Naive B cell (primary cell): ENCODE data around the gene FTO. TPM values are rescaled to one million over a fixed set of nuclear protein-coding genes. Genes with fewer than 3 reads are reported as not detected.

Experiments used
- ATAC-seq, 2 donors: fragments of 150-1000 bp; cut with Tn5 transposase; 2 replicates each; pipeline ENCODE4 v1.10.0; 2021; ENCODE audit warnings: low read depth in 2 of 2, mild to moderate bottlenecking in 2 of 2, moderate library complexity in 2 of 2
- DNase-seq: peaks from one replicate; pipeline ENCODE4 v3.0.0; 2022
- H3K27ac Mint-ChIP-seq, 6 donors: one replicate each; pipeline ENCODE4 v1.8.0; 2020 to 2022; ENCODE audit warnings: mild to moderate bottlenecking in 6 of 6, mixed read lengths in 6 of 6, moderate library complexity in 5 of 6, inconsistent platforms in 2 of 6
- H3K27me3 Mint-ChIP-seq, 3 donors: one replicate each; pipeline ENCODE4 v1.8.0; 2021 to 2022; ENCODE audit warnings: mixed read lengths in 3 of 3, mild to moderate bottlenecking in 1 of 3
- H3K36me3 Mint-ChIP-seq, 2 donors: one replicate each; pipeline ENCODE4 v1.8.0; 2020 to 2022; ENCODE audit warnings: mixed read lengths in 2 of 2, inconsistent platforms in 1 of 2, mild to moderate bottlenecking in 1 of 2
- H3K4me1 Mint-ChIP-seq, 3 donors: one replicate each; pipeline ENCODE4 v1.8.0; 2020 to 2022; ENCODE audit warnings: mixed read lengths in 3 of 3, inconsistent platforms in 1 of 3, mild to moderate bottlenecking in 1 of 3, moderate library complexity in 1 of 3
- H3K4me3 Mint-ChIP-seq, 8 donors: one replicate each; pipeline ENCODE4 v1.8.0; 2020 to 2022; ENCODE audit warnings: mild to moderate bottlenecking in 8 of 8, mixed read lengths in 8 of 8, moderate library complexity in 8 of 8, inconsistent platforms in 2 of 8
- H3K9me3 Mint-ChIP-seq, 7 donors: one replicate each; pipeline ENCODE4 v1.8.0; 2020 to 2022; ENCODE audit warnings: mixed read lengths in 7 of 7, mild to moderate bottlenecking in 5 of 7, inconsistent platforms in 2 of 7, moderate library complexity in 1 of 7
- polyA plus RNA-seq, 6 donors: library from polyadenylated mRNA; unstranded; fragments of 300-500 nt; fragmentation: Illumina TruSeq; gene quantifications; one replicate each; pipeline ENCODE4 v1.2.3, GENCODE V29; 2021; ENCODE audit warnings: low read depth in 6 of 6

The FTO gene
- polyA plus RNA-seq, 6 donors from 2014 or later, result 64.7 to 89.0 (median 79.6) TPM

- no peak for DNase-seq
- no peak overlapping the region for H3K4me3 Mint-ChIP-seq
- no peaks in the 10 kb centered on the region for H3K27me3 Mint-ChIP-seq
- no peaks in the 10 kb centered on the region for H3K9me3 Mint-ChIP-seq
- H3K4me1 Mint-ChIP-seq, result peaks cover 9 to 13% (median 11%) of the 10 kb centered on the region in 3 donors
- H3K36me3 Mint-ChIP-seq, result no peaks in the 10 kb centered on the region
- peak overlapping the region in 3 of 6 donors; percentile 9 to 30 (median 21) for H3K27ac Mint-ChIP-seq
- ATAC-seq, result no peak
Measured at GRCh38 chr16:53769787-53770186, 65.8 kb downstream of the FTO start.

DNA sequence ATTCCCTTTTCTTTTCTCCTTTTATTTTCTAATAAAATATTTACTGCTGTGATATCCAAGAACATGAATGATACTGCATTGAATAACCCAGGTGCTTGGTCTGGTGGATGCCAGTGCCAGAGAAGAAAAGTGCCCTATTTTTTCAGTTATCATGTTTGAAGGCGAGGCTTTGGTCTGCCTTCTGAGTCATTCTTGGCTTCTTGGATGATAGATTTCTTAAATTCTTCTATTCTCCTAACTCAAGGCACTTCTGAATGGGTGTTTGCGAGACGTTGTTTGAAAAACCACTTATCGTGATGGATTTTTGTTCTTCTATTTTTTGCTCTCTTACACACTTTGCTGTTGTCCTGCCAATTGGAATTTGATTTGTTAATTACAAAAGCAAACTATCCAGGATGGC, 66.7 kb downstream of the FTO start:
- DNase-seq, result no peak
- Mint-ChIP-seq H3K36me3 (no peaks in the 10 kb centered on the region), H3K4me3 (no peak overlapping the region), H3K27ac (no peak overlapping the region), H3K4me1 (peaks cover 8 to 19% (median 9%) of the 10 kb centered on the region in 3 donors), H3K27me3 (no peaks in the 10 kb centered on the region), H3K9me3 (no peaks in the 10 kb centered on the region)
- no peak for ATAC-seq

- DNase-seq (peak; percentile 1), ATAC-seq (peak; percentile 40 to 63)
- Mint-ChIP-seq H3K36me3 (no peaks in the 10 kb centered on the region), H3K27ac (no peak overlapping the region), H3K27me3 (no peaks in the 10 kb centered on the region), H3K4me1 (peaks cover 6 to 22% (median 7%) of the 10 kb centered on the region in 3 donors), H3K4me3 (no peak overlapping the region), H3K9me3 (no peaks in the 10 kb centered on the region)
Measured at GRCh38 chr16:53771655-53772497, 67.9 kb downstream of the FTO start.

DNA sequence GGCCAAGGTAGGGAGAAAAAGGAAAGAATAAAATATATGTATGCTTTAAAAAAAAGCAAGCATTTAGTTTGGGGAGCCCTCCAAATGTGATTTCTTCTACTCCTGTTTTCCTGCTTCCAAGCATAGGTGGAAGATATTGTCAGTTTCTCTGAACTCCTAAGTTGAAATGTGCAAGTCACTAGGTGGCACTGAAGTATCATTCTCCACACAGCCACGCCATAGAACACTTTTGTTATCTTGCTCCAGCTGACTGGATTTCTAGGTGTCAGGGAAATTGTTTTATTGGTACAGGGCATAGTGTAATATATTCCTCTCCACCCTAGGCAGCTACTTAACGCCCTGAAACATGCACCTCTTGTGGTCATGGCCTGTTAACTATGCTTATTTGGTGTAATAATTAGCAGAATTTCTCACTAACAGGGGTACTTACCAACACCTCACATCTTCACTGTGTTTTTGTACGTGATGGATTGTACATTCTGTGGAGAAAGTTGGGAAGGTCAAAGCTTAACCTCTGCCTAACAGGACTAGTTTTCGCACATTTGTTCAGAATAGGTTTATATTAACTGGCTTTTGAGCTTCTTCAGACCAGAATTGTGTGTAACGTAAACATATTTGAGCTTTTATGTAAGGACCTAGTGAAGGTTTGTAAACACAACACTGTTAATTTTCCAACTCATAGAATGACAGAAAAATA, 69.3 kb downstream of the FTO start:
- Mint-ChIP-seq H3K9me3 (no peaks in the 10 kb centered on the region), H3K4me3 (no peak overlapping the region), H3K27ac (no peak overlapping the region), H3K27me3 (no peaks in the 10 kb centered on the region), H3K36me3 (no peaks in the 10 kb centered on the region), H3K4me1 (peaks cover 2 to 22% (median 6%) of the 10 kb centered on the region in 3 donors)
- DNase-seq (peak; percentile 5), ATAC-seq (peak; percentile 30 to 39)

DNA sequence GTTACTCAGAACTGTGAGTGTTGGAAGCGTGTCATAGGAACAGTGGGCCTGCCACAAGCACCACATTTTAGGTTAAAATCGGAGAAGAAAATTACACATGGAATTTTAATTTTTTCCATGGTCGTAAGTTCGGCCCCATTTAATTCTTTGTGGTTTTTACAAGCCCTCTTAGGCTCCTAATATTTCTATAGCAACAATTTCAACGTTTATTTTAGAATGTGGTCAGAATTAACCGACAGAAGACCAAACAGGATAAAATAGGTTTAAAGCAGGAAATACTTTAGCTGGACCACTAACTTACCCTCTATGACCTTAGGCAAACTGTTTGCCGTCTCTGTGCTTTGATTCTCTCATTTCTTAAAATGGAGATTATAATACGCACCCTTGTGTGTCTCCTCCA, 69.9 kb downstream of the FTO start:
- no peak for DNase-seq
- Mint-ChIP-seq H3K9me3 (no peaks in the 10 kb centered on the region), H3K4me1 (peaks cover 0 to 22% (median 6%) of the 10 kb centered on the region in 3 donors), H3K27me3 (no peaks in the 10 kb centered on the region), H3K36me3 (no peaks in the 10 kb centered on the region), H3K27ac (peak overlapping the region in 2 of 6 donors; percentile 15 to 24), H3K4me3 (peak overlapping the region in 1 of 8 donors; percentile 22)
- ATAC-seq, result no peak

DNA sequence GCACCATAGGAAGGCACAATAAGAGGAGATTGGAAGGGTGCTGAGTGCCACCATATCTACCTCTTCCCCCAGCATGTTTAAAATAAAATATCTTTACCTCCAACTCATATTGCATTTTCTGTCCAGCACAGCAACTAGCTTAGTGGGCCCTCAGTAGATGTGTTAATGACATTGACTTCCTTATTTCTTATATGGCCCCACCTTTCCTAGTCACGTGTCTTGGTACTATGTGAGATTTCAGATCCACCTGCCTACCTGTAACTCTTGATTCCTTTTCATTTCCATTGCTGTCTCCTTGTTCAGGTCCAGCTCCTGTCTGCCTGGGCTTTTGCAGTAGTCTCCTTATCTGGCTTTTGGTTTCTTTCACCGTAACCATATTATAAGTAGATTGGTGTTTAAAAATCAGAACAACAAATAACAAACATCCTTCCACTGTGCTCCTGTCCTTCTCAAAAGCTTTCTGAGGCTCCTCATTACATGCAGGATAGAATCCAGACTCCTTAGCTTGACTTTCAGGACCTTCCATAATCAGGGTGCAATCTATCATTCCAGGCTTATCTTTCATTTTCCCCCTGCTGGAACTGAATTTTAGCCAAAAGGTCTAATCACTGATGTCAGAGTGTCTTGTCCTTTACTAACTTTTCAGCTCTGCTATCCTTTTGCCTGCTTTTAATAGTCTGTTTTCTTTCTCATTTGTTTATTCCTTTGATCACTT, 71.3 kb downstream of the FTO start:
- Mint-ChIP-seq H3K4me3 (peak overlapping the region in 1 of 8 donors; percentile 10), H3K4me1 (peaks cover 4 to 30% (median 8%) of the 10 kb centered on the region in 3 donors), H3K36me3 (no peaks in the 10 kb centered on the region), H3K27me3 (no peaks in the 10 kb centered on the region), H3K27ac (peak overlapping the region in 4 of 6 donors; percentile 2 to 57 (median 15)), H3K9me3 (no peaks in the 10 kb centered on the region)
- DNase-seq (no peak), ATAC-seq (no peak)

- H3K27ac Mint-ChIP-seq, result peak overlapping the region in 3 of 6 donors; percentile 11 to 57 (median 18)
- DNase-seq (no peak), ATAC-seq (no peak)
- H3K4me1 Mint-ChIP-seq, result peaks cover 5 to 31% (median 10%) of the 10 kb centered on the region in 3 donors
- H3K9me3 Mint-ChIP-seq, result no peaks in the 10 kb centered on the region
- no peaks in the 10 kb centered on the region for H3K27me3 Mint-ChIP-seq
- H3K36me3 Mint-ChIP-seq, result no peaks in the 10 kb centered on the region
- peak overlapping the region in 2 of 8 donors; percentile 25 to 42 for H3K4me3 Mint-ChIP-seq
Measured at GRCh38 chr16:53775821-53776431, 72.0 kb downstream of the FTO start.

DNA sequence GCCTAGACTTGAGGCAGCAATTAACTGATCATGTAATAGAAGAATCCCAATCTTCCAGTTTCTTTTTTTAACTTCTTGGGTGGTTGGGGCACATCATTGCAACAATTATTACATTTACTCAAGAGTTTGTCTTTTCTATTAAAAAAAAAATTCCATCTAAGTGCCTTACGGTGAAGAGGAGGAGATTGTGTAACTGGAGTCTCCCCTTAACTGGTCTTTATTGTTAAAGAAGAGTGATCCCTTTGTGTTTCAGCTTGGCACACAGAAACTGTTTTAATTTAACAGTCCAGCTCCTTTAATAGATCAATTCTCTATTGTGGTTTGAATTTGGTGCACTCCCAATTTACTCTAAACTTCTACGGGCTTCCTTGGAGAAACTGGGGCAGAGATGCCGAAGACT, 75.2 kb downstream of the FTO start:
- H3K27ac Mint-ChIP-seq, result peak overlapping the region in 1 of 6 donors; percentile 24
- H3K36me3 Mint-ChIP-seq, result peaks cover 0 to 4% of the 10 kb centered on the region in 2 donors
- ATAC-seq, result no peak
- no peaks in the 10 kb centered on the region for H3K27me3 Mint-ChIP-seq
- peaks cover 5 to 39% (median 22%) of the 10 kb centered on the region in 3 donors for H3K4me1 Mint-ChIP-seq
- no peak overlapping the region for H3K4me3 Mint-ChIP-seq
- no peak for DNase-seq
- H3K9me3 Mint-ChIP-seq, result no peaks in the 10 kb centered on the region

DNA sequence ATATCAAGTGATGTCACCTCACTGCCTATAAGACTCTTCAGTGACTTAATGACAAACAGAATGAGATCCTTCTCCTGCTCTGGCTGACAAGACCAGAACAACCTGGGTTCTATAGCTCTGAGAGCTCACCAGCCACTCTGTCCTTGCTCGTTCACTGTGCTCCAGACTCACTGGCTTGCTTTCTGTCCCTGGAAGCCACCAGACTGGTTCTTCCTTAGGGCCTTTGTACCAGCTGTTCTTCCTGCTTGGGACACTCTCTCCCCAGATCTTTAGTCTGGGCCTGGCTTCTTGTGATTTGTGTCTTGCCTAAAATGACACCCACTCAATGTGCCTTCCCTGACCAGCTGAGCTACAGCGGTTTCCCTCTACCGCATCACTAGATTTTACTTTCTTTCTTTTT, 76.1 kb downstream of the FTO start:
- Mint-ChIP-seq H3K27me3 (no peaks in the 10 kb centered on the region), H3K36me3 (peaks cover 0 to 4% of the 10 kb centered on the region in 2 donors), H3K4me3 (peak overlapping the region in 1 of 8 donors; percentile 52), H3K9me3 (no peaks in the 10 kb centered on the region), H3K27ac (peak overlapping the region in 1 of 6 donors; percentile 79), H3K4me1 (peaks cover 5 to 30% (median 29%) of the 10 kb centered on the region in 3 donors)
- DNase-seq (no peak), ATAC-seq (no peak)

DNA sequence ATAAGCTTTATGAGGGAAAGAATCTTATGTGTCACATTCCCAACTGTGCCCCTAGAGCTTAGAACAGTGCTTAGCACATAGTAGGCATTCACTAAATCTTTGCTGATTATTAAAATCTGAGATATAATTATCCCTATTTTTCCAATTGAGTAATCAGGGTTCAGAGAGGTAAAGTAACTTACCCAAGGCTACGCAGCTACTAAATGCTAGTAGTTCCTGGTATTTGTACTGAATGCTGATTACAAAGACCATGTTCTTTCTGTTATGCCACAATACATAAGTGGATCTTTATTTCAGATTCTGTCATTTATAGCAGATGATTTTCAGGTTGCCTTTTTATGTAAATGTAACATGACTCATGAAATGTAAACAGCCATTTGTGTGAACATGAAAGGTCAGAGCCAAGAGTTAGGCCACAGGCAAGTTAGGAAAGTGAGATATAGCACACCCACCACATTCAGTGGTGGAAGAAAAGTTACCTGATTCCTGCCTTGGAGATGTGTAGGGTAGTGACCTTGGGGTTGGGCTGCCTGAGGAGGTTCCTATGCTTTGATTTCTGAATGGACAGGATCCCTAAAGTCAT, 77.2 kb downstream of the FTO start:
- Mint-ChIP-seq H3K27ac (no peak overlapping the region), H3K9me3 (no peaks in the 10 kb centered on the region), H3K36me3 (peaks cover 0 to 4% of the 10 kb centered on the region in 2 donors), H3K4me3 (no peak overlapping the region), H3K27me3 (no peaks in the 10 kb centered on the region), H3K4me1 (peaks cover 13 to 33% (median 24%) of the 10 kb centered on the region in 3 donors)
- DNase-seq (no peak), ATAC-seq (no peak)

GRCh38 chr16:53782148-53782547, 78.2 kb downstream of the FTO start:
- H3K9me3 Mint-ChIP-seq, result no peaks in the 10 kb centered on the region
- DNase-seq (no peak), ATAC-seq (no peak)
- H3K27me3 Mint-ChIP-seq, result no peaks in the 10 kb centered on the region
- no peak overlapping the region for H3K27ac Mint-ChIP-seq
- peaks cover 0 to 4% of the 10 kb centered on the region in 2 donors for H3K36me3 Mint-ChIP-seq
- peaks cover 18 to 34% (median 26%) of the 10 kb centered on the region in 3 donors for H3K4me1 Mint-ChIP-seq
- H3K4me3 Mint-ChIP-seq, result no peak overlapping the region

DNA sequence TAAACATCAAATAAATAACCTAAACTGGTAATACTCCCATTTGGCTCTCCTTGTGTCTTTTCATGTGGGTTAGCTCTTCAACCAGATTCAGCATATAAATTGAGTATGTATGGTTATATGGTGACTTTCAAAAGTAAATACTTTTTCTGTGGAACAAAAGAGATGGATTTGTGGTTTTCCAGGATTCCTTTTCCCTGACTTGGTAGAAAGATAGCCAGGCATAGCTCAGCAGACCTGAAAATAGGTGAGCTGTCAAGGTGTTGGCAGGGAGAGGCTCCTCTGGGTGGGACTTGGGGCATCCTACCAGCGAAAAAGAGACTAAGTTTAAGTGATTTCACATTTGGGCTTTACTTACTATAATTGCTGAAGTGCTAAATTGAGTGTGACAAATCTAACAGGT, 80.3 kb downstream of the FTO start:
- DNase-seq (no peak), ATAC-seq (no peak)
- Mint-ChIP-seq H3K27me3 (no peaks in the 10 kb centered on the region), H3K4me3 (no peak overlapping the region), H3K4me1 (peaks cover 18 to 34% (median 26%) of the 10 kb centered on the region in 3 donors), H3K9me3 (no peaks in the 10 kb centered on the region), H3K36me3 (peaks cover 0 to 4% of the 10 kb centered on the region in 2 donors), H3K27ac (peak overlapping the region in 1 of 6 donors; percentile 43)
